Neural progenitor cell (in vitro differentiated cells): ENCODE results near the gene ELMO1. TPM values are rescaled to one million over a fixed set of nuclear protein-coding genes. Genes with fewer than 3 reads are reported as not detected.

Experiments used
- DNase-seq: peaks from one replicate; pipeline ENCODE4 v3.0.0-alpha.2; 2016; ENCODE audit warnings: low spot score
- H2AFZ ChIP-seq: fragments of 200-600 bp; sonication (generic); replicated peaks from 2 replicates; pipeline ENCODE4 v1.6.1; 2016; ENCODE audit warnings: antibody characterized with exemption
- H3F3A ChIP-seq: fragments of 200-600 bp; sonication (generic); 2 replicates; pipeline ENCODE4 v1.6.1; 2016; ENCODE audit warnings: antibody characterized with exemption, low read depth
- H3K27ac ChIP-seq: fragments of 200-600 bp; sonication (generic); 2 replicates; pipeline ENCODE4 v1.5.1; 2016; ENCODE audit warnings: mild to moderate bottlenecking
- H3K27me3 ChIP-seq: fragments of 200-600 bp; sonication (generic); 2 replicates; pipeline ENCODE4 v1.6.1; 2016; ENCODE audit warnings: mild to moderate bottlenecking, moderate library complexity
- H3K36me3 ChIP-seq: fragments of 200-600 bp; sonication (generic); 2 replicates; pipeline ENCODE4 v1.5.1; 2016
- H3K4me1 ChIP-seq: fragments of 200-600 bp; sonication (generic); 2 replicates; pipeline ENCODE4 v1.6.1; 2016; ENCODE audit warnings: mixed run types
- H3K4me2 ChIP-seq: fragments of 200-600 bp; sonication (generic); 2 replicates; pipeline ENCODE4 v1.6.1; 2016
- H3K4me3 ChIP-seq: fragments of 200-600 bp; sonication (generic); 2 replicates; pipeline ENCODE4 v1.5.1; 2016
- H3K79me2 ChIP-seq: fragments of 200-600 bp; sonication (generic); 2 replicates; pipeline ENCODE4 v1.6.1; 2016; ENCODE audit warnings: low read depth
- H3K9ac ChIP-seq: fragments of 200-600 bp; sonication (generic); 2 replicates; pipeline ENCODE4 v1.6.1; 2016
- H3K9me3 ChIP-seq: fragments of 200-600 bp; sonication (generic); 2 replicates; pipeline ENCODE4 v1.5.1; 2016; ENCODE audit warnings: low read depth
- H4K20me1 ChIP-seq: fragments of 200-600 bp; sonication (generic); 2 replicates; pipeline ENCODE4 v1.6.1; 2016; ENCODE audit warnings: low read depth
- H3K27ac Mint-ChIP-seq: 3 replicates; pipeline ENCODE4 v1.8.0; 2021; ENCODE audit warnings: mixed read lengths
- H3K27me3 Mint-ChIP-seq: 2 replicates; pipeline ENCODE4 v1.8.0; 2022; ENCODE audit warnings: low read depth, mild to moderate bottlenecking, inconsistent platforms, moderate library complexity, mixed read lengths; ENCODE audit not compliant: insufficient read depth
- H3K36me3 Mint-ChIP-seq: 3 replicates; pipeline ENCODE4 v1.8.0; 2021; ENCODE audit warnings: mixed read lengths
- H3K4me1 Mint-ChIP-seq: 3 replicates; pipeline ENCODE4 v1.8.0; 2021; ENCODE audit warnings: mixed read lengths
- H3K4me3 Mint-ChIP-seq: 3 replicates; pipeline ENCODE4 v1.8.0; 2021; ENCODE audit warnings: mild to moderate bottlenecking, moderate library complexity, mixed read lengths
- H3K9me3 Mint-ChIP-seq: 3 replicates; pipeline ENCODE4 v1.8.0; 2020; ENCODE audit warnings: mixed read lengths
- EZH2 ChIP-seq: fragments of 200-600 bp; sonication (generic); IDR thresholded peaks from 2 replicates; pipeline ENCODE4 v1.6.1; 2017; ENCODE audit warnings: antibody characterized with exemption, mild to moderate bottlenecking, moderate library complexity
- EZH2phosphoT487 ChIP-seq: fragments of 200-600 bp; sonication (generic); IDR thresholded peaks from 2 replicates; pipeline ENCODE4 v1.6.1; 2017; ENCODE audit warnings: antibody characterized with exemption
- total RNA-seq: library from RNA; depleted of rRNA; stranded (reverse); fragments of >200 nt; gene quantifications from 2 replicates; pipeline ENCODE4 v1.2.3, GENCODE V29; 2015; ENCODE audit warnings: low replicate concordance
- TF ChIP-seq, protein P1 (sequence below): fragments of 200-600 bp; sonication (generic); IDR thresholded peaks from 2 replicates; pipeline ENCODE4 v1.5.1; 2017; ENCODE audit warnings: antibody characterized with exemption, mild to moderate bottlenecking

The ELMO1 gene
- total RNA-seq, 1 donor from 2014 or later, result 22.0 TPM

DNA sequence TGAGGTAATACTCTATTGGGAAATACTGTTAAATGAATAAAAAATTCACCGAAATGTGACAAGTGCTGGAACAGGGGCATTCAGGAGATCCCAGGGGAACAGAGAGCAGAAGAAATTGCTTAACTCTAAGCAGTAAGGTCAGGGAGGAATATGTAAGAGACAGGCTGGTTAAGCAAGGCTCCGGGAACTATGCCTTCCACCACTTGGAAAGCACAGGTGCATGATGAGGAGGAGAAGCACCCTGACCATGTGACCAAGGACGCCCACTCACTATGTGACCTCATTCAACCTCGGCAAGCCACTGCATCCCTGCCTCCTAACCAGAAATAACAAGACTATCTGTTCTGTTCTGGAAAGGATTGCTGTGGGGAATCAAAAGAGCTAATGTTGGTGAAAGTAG, 218.4 kb downstream of the ELMO1 start:
- no peak overlapping the region for H3K4me3 Mint-ChIP-seq

GRCh38 chr7:37229381-37229780, 219.3 kb downstream of the ELMO1 start:
- Histone ChIP-seq H3K36me3 (no peaks in the 10 kb centered on the region), H4K20me1 (no peaks in the 10 kb centered on the region), H2AFZ (no peak overlapping the region), H3K4me1 (peaks cover 6% of the 10 kb centered on the region), H3K27me3 (no peaks in the 10 kb centered on the region), H3F3A (no peaks in the 10 kb centered on the region), H3K9me3 (no peaks in the 10 kb centered on the region), H3K9ac (no peak overlapping the region), H3K4me2 (no peak overlapping the region), H3K27ac (no peak overlapping the region), H3K4me3 (no peak overlapping the region), H3K79me2 (no peaks in the 10 kb centered on the region)
- no peak overlapping the region for H3K27ac Mint-ChIP-seq
- no peak overlapping the region for H3K4me3 Mint-ChIP-seq
- H3K9me3 Mint-ChIP-seq, result no peaks in the 10 kb centered on the region
- DNase-seq, result no peak
- TF ChIP-seq EZH2phosphoT487, result no peak
- no peak for TF ChIP-seq EZH2
- TF ChIP-seq, protein P1, sequence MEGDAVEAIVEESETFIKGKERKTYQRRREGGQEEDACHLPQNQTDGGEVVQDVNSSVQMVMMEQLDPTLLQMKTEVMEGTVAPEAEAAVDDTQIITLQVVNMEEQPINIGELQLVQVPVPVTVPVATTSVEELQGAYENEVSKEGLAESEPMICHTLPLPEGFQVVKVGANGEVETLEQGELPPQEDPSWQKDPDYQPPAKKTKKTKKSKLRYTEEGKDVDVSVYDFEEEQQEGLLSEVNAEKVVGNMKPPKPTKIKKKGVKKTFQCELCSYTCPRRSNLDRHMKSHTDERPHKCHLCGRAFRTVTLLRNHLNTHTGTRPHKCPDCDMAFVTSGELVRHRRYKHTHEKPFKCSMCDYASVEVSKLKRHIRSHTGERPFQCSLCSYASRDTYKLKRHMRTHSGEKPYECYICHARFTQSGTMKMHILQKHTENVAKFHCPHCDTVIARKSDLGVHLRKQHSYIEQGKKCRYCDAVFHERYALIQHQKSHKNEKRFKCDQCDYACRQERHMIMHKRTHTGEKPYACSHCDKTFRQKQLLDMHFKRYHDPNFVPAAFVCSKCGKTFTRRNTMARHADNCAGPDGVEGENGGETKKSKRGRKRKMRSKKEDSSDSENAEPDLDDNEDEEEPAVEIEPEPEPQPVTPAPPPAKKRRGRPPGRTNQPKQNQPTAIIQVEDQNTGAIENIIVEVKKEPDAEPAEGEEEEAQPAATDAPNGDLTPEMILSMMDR, result no peak
- peaks cover 3% of the 10 kb centered on the region for H3K4me1 Mint-ChIP-seq
- H3K36me3 Mint-ChIP-seq, result no peaks in the 10 kb centered on the region
- peaks cover 6% of the 10 kb centered on the region for H3K27me3 Mint-ChIP-seq

More for the DNA sequence above, 218.4 kb downstream of the ELMO1 start:
- Histone ChIP-seq H3K27me3 (no peaks in the 10 kb centered on the region), H3K36me3 (no peaks in the 10 kb centered on the region), H3K79me2 (no peaks in the 10 kb centered on the region), H3K4me2 (no peak overlapping the region), H4K20me1 (no peaks in the 10 kb centered on the region), H3K4me3 (no peak overlapping the region), H2AFZ (no peak overlapping the region), H3K9ac (no peak overlapping the region), H3K27ac (no peak overlapping the region), H3F3A (peaks cover 3% of the 10 kb centered on the region), H3K4me1 (peaks cover 10% of the 10 kb centered on the region), H3K9me3 (no peaks in the 10 kb centered on the region)
- TF ChIP-seq EZH2, result no peak
- TF ChIP-seq, protein P1, result no peak
- TF ChIP-seq EZH2phosphoT487, result no peak
- Mint-ChIP-seq H3K4me1 (peaks cover 7% of the 10 kb centered on the region), H3K36me3 (no peaks in the 10 kb centered on the region), H3K27ac (no peak overlapping the region), H3K27me3 (peaks cover 3% of the 10 kb centered on the region), H3K9me3 (no peaks in the 10 kb centered on the region)
- no peak for DNase-seq

DNA sequence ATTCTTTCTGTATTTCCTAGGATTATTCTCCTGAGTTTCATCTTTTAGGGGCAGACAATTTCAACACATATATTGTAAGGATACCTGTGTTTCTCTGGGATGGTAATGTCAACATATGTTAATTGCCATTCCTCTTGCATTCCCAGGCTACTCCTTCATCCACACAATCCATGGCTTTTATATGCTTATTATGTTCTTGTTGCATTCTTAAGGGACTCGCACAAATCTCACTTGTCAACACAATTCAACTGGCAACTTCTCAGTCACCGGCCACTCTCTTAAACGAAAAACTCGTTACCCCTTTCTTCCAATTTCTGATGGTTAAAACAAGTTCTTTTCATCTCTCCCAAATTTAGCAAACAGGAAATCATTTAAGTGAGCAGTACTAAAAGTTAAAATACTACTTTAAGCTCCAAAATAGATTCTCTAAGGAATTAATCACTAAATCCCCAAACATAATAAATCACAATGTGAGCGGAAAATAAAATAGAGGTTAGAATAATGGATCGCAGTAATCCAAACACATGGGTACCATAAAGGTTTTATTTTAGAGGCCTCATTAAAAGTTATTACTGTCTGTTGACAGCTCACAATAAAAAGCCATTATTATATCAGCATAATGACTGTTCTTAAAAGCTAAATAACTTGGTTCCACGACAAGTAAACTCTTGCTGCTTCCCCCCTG, 223.2 kb downstream of the ELMO1 start:
- Histone ChIP-seq H3K27me3 (no peaks in the 10 kb centered on the region), H3K4me3 (no peak overlapping the region), H2AFZ (no peak overlapping the region), H3K79me2 (no peaks in the 10 kb centered on the region), H3F3A (no peaks in the 10 kb centered on the region), H3K9me3 (no peaks in the 10 kb centered on the region), H4K20me1 (no peaks in the 10 kb centered on the region), H3K9ac (no peak overlapping the region), H3K4me1 (no peaks in the 10 kb centered on the region), H3K27ac (no peak overlapping the region), H3K4me2 (no peak overlapping the region), H3K36me3 (no peaks in the 10 kb centered on the region)
- Mint-ChIP-seq H3K4me3 (no peak overlapping the region), H3K9me3 (no peaks in the 10 kb centered on the region), H3K36me3 (no peaks in the 10 kb centered on the region), H3K27ac (no peak overlapping the region), H3K4me1 (peaks cover 3% of the 10 kb centered on the region), H3K27me3 (peaks cover 6% of the 10 kb centered on the region)
- TF ChIP-seq, protein P1, result no peak
- TF ChIP-seq EZH2phosphoT487, result no peak
- DNase-seq, result no peak
